ENCODE data around the gene IHH.

IHH gene

DNA sequence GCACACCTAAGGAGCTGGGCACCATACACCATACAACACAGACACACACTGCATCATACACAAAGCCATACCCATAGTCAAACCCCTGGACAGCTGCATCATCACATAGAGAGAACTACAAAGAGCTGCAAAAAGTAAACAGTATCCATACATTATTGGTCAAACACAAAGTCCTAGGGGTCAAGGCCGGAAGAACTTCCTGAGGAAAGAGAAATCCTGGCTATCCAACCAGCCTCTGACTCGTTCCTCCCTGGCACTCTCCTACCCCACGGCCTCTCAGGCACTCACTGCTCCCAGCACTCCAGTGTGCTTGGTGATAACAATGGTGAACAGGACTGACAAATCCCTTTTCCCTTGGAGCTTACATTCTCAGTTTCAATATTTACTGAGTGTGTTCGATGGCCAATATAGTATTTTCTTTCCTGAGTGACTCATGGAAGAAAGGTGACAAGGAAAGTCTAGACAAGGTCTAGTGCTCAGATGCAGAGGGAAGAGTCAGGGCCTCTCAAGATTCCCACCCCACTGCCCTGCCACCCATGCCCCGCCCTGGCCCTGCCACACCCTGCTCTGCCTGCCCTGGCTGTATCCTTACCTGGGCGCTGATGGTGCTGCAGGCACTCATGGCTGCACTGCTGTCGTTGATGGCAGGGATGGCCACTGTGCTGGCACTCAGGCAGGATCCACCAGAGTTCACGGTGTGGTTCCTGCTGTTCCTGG is 22.8 kb downstream of the IHH start:
- TF ChIP-seq, protein P1, sequence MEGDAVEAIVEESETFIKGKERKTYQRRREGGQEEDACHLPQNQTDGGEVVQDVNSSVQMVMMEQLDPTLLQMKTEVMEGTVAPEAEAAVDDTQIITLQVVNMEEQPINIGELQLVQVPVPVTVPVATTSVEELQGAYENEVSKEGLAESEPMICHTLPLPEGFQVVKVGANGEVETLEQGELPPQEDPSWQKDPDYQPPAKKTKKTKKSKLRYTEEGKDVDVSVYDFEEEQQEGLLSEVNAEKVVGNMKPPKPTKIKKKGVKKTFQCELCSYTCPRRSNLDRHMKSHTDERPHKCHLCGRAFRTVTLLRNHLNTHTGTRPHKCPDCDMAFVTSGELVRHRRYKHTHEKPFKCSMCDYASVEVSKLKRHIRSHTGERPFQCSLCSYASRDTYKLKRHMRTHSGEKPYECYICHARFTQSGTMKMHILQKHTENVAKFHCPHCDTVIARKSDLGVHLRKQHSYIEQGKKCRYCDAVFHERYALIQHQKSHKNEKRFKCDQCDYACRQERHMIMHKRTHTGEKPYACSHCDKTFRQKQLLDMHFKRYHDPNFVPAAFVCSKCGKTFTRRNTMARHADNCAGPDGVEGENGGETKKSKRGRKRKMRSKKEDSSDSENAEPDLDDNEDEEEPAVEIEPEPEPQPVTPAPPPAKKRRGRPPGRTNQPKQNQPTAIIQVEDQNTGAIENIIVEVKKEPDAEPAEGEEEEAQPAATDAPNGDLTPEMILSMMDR (IDR thresholded peaks at IDR 0.05), result no peak
- no peak for TF ChIP-seq ZFX (IDR thresholded peaks at IDR 0.05; ENCODE audit: borderline replicate concordance)
- no peak overlapping the region for H3K27ac ChIP-seq

DNA sequence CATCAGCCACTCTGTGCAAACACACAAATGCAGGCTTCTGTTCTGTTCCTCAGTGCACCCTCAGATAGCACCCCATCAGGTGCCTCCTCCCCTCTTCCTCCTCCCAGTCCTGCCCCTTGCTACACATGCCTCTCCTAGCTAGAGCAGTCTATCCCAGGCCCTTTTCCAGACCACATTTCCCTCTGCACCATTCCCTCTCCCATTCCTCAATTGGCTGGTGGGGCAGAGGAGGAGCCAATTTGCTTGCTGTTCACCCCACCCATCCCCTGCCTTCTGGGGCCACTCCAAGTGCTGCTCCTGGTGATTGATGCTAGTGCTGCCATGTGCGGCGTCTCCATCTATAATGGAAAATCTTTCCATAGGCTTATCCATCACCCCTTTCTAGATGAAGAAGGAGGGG is 24.8 kb downstream of the IHH start:
- no peak overlapping the region for H3K27ac ChIP-seq
- TF ChIP-seq ZFX (IDR thresholded peaks at IDR 0.05; ENCODE audit: borderline replicate concordance), result no peak
- TF ChIP-seq, protein P1 (IDR thresholded peaks at IDR 0.05), result no peak

DNA sequence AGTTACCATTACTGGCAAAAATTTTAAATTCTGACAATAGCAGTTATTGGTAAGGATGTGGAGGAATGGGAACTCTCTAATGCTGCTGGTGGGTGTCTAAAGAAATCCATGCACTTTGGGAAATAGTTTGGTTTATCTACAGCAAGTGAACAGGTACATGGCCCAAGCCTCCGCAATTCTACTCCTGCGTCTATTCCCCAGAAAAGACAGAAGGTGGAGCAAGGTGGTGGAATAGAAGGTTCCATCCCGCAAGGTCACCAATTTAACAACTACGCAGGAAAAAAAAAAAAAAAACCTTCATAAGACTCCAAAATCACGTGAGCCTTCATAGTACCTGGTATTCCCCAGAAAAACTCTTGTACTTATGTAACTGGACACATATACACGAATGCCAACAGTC is 25.9 kb downstream of the IHH start:
- TF ChIP-seq, protein P1 (IDR thresholded peaks at IDR 0.05), result 0 out of 2 replicates have a peak, but pooled peaks have one; percentile 13
- no peak for TF ChIP-seq ZFX (IDR thresholded peaks at IDR 0.05; ENCODE audit: borderline replicate concordance)
- H3K27ac ChIP-seq, result no peak overlapping the region

DNA sequence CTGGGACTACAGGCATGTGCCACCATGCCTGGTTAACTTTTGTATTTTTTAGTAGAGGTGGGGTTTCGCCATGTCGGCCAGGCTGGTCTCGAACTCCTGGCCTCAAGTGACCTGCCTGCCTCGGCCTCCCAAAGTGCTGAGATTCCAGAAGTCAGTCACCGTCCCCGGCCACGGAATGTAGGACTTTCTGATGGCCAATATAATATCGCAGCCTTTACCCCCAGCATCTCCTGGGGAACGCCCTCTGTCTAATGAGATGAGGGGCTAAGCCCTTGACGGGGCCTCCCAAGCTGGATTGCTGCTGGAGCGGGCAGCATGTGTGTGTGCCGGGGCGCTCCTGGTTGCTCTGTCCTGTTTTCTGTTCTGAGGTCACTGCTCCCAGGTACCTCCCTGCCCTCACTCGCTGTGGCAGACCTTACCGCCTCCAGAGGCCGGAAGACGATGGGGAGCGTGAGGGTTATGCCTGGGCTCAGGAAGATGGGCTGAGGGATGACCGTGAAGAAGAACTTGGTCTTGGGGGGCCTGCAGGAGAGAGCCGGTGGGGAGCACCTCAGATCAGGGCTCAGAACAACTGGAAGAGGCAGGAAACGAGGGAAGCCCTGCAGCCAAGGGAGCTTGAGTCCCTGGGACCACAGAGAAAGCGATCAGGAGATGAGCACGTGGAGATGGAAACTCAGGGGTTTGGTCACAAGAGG is 28.5 kb downstream of the IHH start:
- H3K27ac ChIP-seq, result no peak overlapping the region
- no peak for TF ChIP-seq ZFX (IDR thresholded peaks at IDR 0.05; ENCODE audit: borderline replicate concordance)
- TF ChIP-seq, protein P1 (IDR thresholded peaks at IDR 0.05), result no peak

DNA sequence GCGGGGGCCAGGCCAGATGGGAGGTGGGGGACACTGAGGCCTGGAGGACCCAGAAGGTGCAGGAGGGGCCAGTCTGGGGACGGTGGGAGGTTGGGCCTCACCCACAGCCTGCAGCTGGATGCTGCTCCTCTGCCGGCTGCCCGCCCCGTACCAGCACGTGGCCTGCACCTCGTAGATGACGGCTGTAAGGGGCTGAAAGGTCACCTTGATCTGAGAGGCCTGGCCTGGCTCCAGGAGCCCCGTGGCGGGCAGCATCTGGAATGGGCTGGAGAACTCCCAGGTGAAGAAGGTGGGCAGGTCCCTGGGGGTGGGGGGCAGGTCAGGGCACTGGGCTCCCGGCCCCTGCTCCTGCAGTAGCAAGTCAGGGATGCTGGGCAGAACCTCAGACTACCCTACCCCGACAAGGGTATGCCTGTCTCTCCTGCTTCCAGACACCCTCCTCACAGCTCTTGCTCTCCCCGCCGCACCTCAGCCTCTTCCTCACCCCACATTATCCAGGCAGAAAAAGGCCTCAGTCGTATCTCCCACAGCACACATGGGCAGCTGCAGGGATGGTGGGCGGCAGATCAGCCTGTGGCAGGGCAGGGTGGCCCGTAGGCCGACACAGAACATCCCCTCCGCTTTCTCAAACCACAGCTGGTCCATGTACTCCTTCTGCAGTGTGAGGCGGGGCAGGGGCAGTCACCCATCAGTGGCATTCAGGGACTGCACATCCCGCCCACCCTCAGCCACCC is 29.5 kb downstream of the IHH start:
- no peak overlapping the region for H3K27ac ChIP-seq
- TF ChIP-seq, protein P1 (IDR thresholded peaks at IDR 0.05), result no peak
- no peak for TF ChIP-seq ZFX (IDR thresholded peaks at IDR 0.05; ENCODE audit: borderline replicate concordance)

DNA sequence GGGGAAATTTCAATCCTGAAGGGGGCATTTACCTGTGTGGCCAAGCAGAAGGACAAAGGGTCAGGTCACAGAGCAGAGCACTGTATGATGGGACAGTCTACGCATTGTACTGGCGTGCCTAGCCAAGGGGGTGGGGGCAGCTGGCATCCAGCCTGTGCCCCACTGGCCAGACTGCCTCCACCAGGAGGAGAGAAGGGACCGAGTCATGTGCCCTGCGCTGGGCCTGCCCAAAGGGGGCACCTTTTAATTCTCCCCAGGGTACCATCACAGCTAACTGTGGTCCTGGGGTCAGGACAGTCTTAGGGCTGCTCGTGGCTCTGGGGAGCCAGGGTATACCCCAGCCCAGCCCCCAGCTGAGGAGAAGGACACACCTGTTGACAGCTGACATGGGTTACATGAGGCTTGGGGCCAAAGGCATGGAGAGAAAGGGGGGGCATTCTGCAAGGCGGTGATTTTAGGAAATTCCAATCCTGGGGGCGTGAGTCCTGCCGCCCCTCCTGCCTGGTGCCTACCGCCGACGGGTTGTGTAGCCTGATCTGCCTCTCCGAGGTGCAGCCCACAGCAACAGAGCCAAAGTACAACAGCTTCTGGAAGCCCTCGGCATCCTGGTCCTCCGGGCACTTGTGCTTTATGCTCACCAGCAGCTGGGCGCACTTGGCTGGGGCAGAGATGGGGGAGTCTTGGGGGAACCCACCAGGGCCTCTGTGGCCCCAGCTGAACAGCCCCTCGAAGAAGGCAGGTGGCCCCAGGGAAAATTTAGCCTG is 30.4 kb downstream of the IHH start:
- H3K27ac ChIP-seq, result no peak overlapping the region
- TF ChIP-seq ZFX (IDR thresholded peaks at IDR 0.05; ENCODE audit: borderline replicate concordance), result no peak
- TF ChIP-seq, protein P1 (IDR thresholded peaks at IDR 0.05), result no peak

Data from 22Rv1 (cell line).